Stimulated activated effector memory CD8-positive, alpha-beta T cell treated with anti-CD3 and anti-CD28 coated beads, Interleukin-12 subunit alpha, Interleukin-12 subunit beta, amount 100 ng/mL, for 72 hours (primary cell): ENCODE data around the gene CTF1.

Experiments
- ATAC-seq: fragments of 150-1000 bp; cut with Tn5 transposase; 2 replicates; pipeline ENCODE4 v1.10.0; 2021
- DNase-seq, 2 donors: peaks; one replicate each; pipeline ENCODE4 v3.0.0; 2021 to 2022; ENCODE audit warnings: low spot score in 2 of 2
- H3K27ac Mint-ChIP-seq: one replicate; pipeline ENCODE4 v1.8.0; 2022; ENCODE audit warnings: mild to moderate bottlenecking, mixed read lengths
- H3K36me3 Mint-ChIP-seq: one replicate; pipeline ENCODE4 v1.8.0; 2022; ENCODE audit warnings: mild to moderate bottlenecking, mixed read lengths
- H3K4me1 Mint-ChIP-seq: one replicate; pipeline ENCODE4 v1.8.0; 2022; ENCODE audit warnings: mixed read lengths
- H3K4me3 Mint-ChIP-seq: one replicate; pipeline ENCODE4 v1.8.0; 2022; ENCODE audit warnings: mild to moderate bottlenecking, mixed read lengths
- H3K9me3 Mint-ChIP-seq: one replicate; pipeline ENCODE4 v1.8.0; 2022; ENCODE audit warnings: mixed read lengths

CTF1 gene

DNA sequence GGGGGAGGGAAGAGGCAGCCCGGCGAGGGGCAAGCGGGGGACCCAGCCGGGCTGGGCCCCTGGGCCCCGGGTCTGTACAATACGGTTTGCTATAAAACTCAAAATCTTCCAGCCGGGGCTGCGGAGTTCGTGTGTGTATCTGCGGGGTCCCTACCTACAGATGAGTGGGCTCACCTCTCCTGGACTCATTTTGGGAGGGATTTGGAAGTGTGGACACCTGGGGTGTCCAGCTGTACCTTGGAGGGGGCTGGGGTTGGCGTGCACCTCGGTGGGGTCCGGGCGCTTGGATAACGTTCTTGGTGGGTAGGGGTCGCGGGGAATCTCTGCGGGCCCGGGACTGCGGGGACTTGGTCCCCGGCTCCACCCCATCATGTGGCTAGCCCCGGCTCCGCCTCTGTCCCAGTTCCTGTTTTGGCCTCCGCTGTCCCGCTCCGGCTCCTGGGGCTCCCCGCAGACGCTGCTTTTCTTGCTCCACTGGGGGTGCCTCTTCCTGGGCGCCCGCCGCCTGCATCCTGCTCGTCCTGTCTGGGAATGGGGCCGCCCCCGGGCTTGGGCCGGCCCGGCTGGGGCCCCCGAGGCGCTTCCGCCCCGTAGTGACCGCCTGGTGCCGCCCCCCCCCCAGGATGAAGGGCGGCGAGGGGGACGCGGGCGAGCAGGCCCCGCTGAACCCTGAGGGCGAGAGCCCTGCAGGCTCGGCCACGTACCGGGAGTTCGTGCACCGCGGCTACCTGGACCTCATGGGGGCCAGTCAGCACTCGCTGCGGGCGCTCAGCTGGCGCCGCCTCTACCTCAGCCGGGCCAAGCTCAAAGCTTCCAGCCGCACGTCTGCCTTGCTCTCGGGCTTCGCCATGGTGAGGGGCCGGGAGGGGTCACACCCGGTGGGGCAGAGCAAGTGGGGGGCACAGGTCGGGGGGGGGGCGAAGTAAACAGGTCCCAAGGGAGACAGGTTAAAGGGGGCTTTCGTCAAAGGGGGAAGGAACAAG, 52.5 kb downstream of the CTF1 start, which contains the start of gene ORAI3:
Gene ORAI3 (plus strand): TSS at position 402 of the 983 bp plus-strand sequence. CDS start 222 bp downstream, at position 624.
- H3K9me3 Mint-ChIP-seq = no peaks in the 10 kb centered on the region
- ATAC-seq (peak; percentile 65), DNase-seq (peak; percentile 35 to 73)
- peaks cover 23% of the 10 kb centered on the region for H3K4me1 Mint-ChIP-seq
- peak within 1 kb of the TSS; percentile 91 for H3K27ac Mint-ChIP-seq
- peaks cover 41% of the 10 kb centered on the region for H3K36me3 Mint-ChIP-seq
- H3K4me3 Mint-ChIP-seq = peak within 1 kb of the TSS; percentile 89

DNA sequence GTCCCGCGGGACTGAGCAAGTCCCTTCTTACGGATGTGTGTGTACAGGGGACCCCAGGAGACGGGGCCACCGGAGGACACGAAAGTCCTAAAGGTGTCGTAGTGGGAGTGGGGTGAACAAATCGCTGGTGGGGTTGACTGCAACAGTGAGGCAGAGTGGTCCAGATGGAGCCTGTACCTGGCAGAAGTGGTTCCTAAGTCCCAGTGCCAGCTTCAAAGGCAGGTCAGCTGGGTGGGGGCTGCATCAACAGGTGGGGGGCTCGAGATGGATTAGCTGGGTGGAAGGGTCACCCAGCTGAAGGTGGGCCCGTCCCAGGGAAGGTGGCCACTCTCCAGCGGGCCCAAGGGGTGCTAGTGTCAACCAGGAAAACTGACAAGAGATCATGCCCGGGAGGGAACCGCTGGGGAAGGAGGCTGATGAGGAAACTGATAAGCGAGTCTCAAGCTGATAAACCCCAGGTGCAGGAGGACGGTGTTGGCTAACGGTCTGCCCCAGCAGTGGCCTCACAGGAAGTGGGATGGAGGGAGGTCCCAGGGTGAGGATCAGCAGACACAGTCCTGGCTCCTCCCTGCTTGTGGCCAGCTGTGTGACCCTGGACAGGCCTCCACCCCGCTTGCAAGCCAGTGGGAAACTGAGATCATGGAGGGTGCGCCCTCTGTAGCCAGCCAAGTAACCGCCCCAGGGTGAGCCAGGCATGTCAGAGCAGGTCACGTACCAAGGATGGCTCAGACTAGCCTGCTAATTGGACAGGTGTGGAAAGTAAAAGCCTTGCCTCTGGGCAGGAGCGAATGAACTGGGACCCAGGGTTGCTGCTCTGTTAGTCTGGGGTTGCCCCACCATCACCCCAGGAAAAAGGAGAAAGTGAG, 53.5 kb downstream of the CTF1 start:
- H3K4me1 Mint-ChIP-seq = peaks cover 24% of the 10 kb centered on the region
- H3K36me3 Mint-ChIP-seq = peaks cover 31% of the 10 kb centered on the region

DNA sequence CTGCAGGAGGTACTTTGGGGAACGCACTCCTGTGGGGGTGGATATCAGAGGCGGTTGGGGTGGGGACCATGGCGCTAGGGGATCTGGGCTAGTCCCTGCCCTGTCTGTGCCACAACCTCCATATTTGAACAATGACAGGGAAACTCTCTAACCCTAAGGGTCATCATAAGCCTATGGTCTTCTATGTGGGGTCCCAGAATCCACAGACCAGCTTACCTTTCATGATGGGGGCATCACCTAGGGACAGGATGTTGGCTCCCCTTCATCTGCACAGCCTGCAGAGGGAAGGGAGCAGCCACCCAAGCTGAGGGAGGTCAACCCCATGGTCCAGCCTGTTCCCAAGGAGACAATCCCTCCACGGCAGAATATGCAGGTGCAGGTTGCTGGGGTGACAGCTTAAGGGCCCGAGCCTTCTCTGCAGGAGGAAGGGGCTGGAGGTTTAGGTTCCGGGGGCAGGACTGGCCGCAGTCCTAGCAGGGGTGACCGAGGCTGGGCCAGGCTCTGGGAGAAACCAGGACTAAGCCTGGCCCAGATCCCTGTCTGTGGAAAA, 54.2 kb downstream of the CTF1 start:
- peak overlapping the region; percentile 91 for H3K27ac Mint-ChIP-seq
- ATAC-seq (no peak), DNase-seq (no peak)
- H3K4me3 Mint-ChIP-seq = peak overlapping the region; percentile 89
- no peaks in the 10 kb centered on the region for H3K9me3 Mint-ChIP-seq
- H3K4me1 Mint-ChIP-seq = peaks cover 24% of the 10 kb centered on the region
- H3K36me3 Mint-ChIP-seq = peaks cover 24% of the 10 kb centered on the region

More for the DNA sequence above, 53.5 kb downstream of the CTF1 start:
- DNase-seq (peak; percentile 24 to 60), ATAC-seq (peak; percentile 74)
- Mint-ChIP-seq H3K4me3 (peak overlapping the region; percentile 89), H3K27ac (peak overlapping the region; percentile 91), H3K9me3 (no peaks in the 10 kb centered on the region)

DNA sequence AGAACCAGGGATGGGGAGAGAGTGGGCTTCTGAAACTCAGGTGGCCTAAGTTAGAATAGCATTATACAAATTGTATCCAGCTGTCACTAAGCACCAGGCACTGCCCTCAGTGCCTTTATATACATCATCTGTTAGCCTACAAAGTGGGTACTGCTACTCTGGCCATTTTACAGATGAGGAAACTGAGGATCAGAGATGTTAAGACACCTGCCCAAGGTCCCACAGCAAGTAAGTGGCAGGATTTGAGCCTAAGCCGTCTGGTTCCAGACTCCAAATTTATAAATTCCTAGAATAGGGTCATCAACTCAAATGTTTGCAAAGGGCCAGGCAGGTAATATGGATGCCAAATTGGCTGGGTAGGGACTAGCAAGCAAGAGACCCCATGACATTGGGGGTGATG, 54.8 kb downstream of the CTF1 start:
- peak overlapping the region; percentile 89 for H3K4me3 Mint-ChIP-seq
- H3K36me3 Mint-ChIP-seq = peaks cover 20% of the 10 kb centered on the region
- DNase-seq = no peak
- peak overlapping the region; percentile 91 for H3K27ac Mint-ChIP-seq
- peaks cover 26% of the 10 kb centered on the region for H3K4me1 Mint-ChIP-seq
- H3K9me3 Mint-ChIP-seq = no peaks in the 10 kb centered on the region
- no peak for ATAC-seq

DNA sequence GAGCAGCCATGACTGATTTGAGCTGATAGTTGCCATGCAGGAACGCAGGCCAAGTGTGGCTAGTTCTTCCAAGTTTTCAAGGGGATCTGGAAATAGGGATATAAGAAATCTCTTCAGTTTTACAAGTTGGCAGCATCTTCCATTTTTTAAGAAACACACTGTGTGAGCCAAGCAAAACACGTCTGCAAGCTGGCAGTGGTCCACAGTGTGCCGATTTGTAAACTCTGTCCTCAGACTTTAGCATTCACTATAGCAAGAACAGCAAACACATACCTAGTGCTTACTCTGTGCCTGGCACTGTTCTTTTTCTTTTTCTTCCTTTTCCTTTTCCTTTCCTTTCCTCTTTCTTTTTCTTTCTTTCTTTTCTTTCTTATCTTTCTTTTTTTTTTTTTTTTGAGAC, 55.3 kb downstream of the CTF1 start:
- Mint-ChIP-seq H3K36me3 (peaks cover 17% of the 10 kb centered on the region), H3K27ac (no peak overlapping the region)

DNA sequence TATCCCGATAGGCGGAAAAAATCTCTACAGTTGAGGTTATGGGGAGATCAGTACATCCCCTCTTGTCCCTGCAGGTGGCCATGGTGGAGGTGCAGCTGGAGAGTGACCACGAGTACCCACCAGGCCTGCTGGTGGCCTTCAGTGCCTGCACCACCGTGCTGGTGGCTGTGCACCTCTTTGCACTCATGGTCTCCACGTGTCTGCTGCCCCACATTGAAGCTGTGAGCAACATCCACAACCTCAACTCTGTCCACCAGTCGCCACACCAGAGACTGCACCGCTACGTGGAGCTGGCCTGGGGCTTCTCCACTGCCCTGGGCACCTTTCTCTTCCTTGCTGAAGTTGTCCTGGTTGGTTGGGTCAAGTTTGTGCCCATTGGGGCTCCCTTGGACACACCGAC, 56.7 kb downstream of the CTF1 start:
- Mint-ChIP-seq H3K4me1 (peaks cover 30% of the 10 kb centered on the region), H3K27ac (no peak overlapping the region)

More for the DNA sequence above, 55.3 kb downstream of the CTF1 start:
- Mint-ChIP-seq H3K4me3 (no peak overlapping the region), H3K9me3 (no peaks in the 10 kb centered on the region), H3K4me1 (peaks cover 30% of the 10 kb centered on the region)
- no peak for DNase-seq
- ATAC-seq = no peak

More for the DNA sequence above, 56.7 kb downstream of the CTF1 start:
- peaks cover 24% of the 10 kb centered on the region for H3K36me3 Mint-ChIP-seq
- ATAC-seq = no peak
- H3K4me3 Mint-ChIP-seq = no peak overlapping the region
- no peak for DNase-seq
- no peaks in the 10 kb centered on the region for H3K9me3 Mint-ChIP-seq
